GM13977 (cell line): ENCODE data around the gene RARS2.

ENCODE experiments used
- DNase-seq: peaks from one replicate; pipeline ENCODE4 v3.0.0; 2012; ENCODE audit warnings: low spot score
- in situ Hi-C: fragments of 300-500 bp; cut with MboI; formaldehyde crosslinking; loops from one replicate; pipeline ENCODE4 v1.12.0; 2022; ENCODE audit warnings: low sequenced_read_pairs, low pct_unique_long_range_greater_than_20kb, mixed read lengths, inconsistent platforms; ENCODE audit not compliant: unreplicated experiment
- TF ChIP-seq, protein P1 (sequence below): IDR thresholded peaks from 2 replicates; pipeline ENCODE4 v1.5.1; 2012; ENCODE audit warnings: mild to moderate bottlenecking, control low read depth; ENCODE audit not compliant: insufficient read depth; ENCODE audit errors: extremely low read depth, missing control alignments

The RARS2 gene

DNA sequence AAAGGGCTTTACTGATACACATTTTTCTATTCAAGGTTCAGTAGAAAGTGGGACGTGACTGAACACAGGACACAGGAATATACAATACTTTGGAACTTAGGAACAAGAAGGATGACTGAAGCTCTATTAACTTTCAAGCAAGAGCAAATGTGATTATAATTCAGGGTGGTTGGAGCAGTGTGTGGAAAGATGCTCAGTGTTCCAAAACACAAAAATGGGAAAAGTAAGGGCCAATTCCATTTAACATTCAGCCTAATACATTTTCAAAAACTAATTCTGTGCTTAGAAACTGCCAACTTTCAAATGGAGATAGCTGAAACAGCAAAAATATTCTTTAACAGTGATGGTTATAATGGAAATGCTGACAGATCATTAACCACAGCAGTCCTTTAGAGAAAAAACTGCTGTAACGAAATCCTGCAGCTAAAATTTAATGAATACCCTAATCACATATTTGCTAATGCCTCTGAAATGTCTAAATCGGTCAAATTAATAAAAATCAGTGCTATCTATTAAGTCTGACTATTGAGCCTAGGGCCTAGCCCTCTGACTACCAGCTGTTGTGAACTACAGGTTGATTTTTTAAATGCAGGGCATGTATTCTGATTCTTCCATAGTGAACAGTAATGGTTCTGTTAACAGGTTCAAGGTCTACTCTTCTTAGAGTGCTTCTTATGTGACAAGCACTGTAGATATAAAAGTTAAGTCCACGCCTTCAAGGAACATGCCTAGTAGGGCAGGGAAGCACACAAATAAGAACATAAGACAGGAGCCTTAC is 45.9 kb downstream of the RARS2 start:
- TF ChIP-seq, protein P1, sequence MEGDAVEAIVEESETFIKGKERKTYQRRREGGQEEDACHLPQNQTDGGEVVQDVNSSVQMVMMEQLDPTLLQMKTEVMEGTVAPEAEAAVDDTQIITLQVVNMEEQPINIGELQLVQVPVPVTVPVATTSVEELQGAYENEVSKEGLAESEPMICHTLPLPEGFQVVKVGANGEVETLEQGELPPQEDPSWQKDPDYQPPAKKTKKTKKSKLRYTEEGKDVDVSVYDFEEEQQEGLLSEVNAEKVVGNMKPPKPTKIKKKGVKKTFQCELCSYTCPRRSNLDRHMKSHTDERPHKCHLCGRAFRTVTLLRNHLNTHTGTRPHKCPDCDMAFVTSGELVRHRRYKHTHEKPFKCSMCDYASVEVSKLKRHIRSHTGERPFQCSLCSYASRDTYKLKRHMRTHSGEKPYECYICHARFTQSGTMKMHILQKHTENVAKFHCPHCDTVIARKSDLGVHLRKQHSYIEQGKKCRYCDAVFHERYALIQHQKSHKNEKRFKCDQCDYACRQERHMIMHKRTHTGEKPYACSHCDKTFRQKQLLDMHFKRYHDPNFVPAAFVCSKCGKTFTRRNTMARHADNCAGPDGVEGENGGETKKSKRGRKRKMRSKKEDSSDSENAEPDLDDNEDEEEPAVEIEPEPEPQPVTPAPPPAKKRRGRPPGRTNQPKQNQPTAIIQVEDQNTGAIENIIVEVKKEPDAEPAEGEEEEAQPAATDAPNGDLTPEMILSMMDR, result no peak
- in situ Hi-C loops, result no loop called here
- DNase-seq, result no peak

DNA sequence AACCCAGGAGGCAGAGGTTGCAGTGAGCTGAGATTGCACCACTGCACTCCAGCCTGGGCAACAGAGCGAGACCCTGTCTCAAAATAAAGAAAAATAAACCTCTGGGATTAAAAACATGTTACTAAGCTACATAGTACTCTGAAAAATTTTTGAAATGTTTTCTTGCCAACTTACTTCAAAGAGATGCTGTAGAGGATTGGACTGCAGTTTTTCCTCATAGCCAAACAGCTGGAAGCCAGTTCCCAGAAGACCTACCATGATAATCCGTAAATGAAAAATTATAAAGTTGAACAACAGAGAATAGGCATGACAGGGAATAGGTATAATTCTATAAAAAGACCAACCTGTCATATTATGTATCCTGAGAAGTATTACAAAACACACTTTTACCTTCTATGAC is 48.0 kb downstream of the RARS2 start:
- TF ChIP-seq, protein P1, result no peak
- no peak for DNase-seq
- in situ Hi-C loops, result no loop called here

DNA sequence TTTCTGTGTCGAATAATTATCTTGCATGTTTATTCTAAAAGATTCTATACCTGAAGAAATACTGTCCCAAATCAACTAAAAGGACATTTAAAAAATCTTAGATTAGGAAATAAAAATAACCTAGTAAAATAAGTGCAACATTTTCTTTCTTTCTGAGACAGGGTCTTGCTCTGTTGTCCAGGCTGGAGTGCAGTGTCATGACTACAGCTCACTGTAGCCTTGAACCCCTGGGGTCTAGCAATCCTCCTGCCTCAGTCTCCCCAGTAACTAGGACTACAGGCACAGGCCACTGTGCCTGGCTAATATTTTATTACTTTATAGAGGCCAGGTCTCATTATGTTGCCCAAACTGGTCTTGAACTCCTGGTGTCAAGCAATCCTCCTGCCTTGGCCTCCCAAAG is 48.7 kb downstream of the RARS2 start:
- in situ Hi-C loops, result no loop called here
- no peak for DNase-seq

DNA sequence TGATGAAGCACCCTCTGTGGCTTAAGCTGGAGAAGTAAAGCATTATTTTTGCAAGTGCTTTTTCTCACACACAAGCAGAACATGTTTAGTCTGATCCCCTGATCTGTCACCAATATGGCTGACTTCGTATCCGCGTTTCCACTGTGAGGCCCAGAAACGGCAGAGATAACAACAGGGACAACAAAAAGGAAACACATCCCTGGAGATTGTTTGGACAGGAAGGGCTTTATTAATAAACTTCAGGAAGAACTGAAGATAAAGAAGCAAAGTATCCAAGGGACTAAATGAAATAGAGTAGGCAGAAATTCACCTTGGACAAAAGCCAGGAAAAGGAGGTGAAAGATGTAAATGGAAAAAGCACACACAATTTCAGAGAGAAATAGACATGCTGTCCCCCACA is 49.2 kb downstream of the RARS2 start:
- no peak for DNase-seq
- in situ Hi-C loops, result no loop called here
- TF ChIP-seq, protein P1, result no peak

More for the DNA sequence above, 48.7 kb downstream of the RARS2 start:
- TF ChIP-seq, protein P1, result no peak

DNA sequence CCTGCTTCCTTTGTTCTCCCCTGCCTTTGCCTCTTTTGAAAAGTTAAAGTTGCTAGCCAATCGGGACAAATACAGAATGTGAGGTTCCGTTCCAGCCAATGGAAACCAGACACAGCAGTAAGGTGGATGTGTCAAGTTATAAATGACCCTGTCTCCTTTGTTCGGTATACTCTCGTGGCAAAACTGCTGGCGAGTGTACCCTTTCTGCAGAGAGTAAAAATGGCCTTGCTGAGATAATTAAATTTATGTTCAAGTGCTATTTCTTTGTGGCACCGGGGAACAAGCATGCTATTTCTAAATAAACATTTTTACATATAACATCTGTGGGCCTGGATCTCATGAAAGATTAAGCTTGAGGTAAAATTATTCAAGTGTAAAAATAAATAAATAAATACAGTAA is 50.2 kb downstream of the RARS2 start:
- in situ Hi-C loops, result no loop called here
- no peak for DNase-seq
- TF ChIP-seq, protein P1, result no peak

DNA sequence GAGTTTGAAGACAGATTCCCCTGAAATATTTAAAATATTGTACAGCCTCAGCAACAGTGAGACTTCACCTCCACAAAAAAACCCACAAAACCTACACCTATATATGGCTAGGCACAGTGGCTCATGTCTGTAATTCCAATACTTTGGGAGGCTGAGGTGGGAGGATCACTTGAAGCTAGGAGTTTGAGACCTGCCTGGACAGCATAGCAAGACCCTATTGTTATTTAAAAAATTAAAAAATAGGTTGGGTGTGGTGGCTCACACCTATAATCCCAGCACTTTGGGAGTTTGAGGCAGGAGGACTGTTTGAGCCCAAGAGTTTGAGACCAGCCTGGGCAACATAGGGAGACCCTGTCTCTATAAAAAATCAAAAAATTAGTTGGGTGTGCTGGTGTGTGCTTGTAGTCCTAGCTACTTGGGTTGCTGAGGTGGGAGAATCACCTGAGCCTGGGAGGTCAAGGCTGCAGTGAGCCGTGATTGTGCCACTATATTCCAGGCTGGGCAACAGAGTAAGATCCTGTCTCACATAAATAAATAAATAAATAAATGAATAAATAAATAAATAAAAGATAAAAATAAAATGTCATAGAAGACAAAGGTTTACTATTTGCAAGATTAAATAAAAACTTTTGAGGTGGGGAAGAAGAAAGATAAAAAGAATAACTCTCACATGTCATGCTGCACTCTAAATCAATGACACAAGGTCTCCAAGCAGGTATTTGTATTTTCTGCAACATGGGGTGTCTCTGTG is 51.1 kb downstream of the RARS2 start:
- TF ChIP-seq, protein P1, result no peak
- in situ Hi-C loops, result no loop called here

More for the DNA sequence above, 51.1 kb downstream of the RARS2 start:
- DNase-seq, result no peak
